Measurements from ENCODE around the gene CALML3.
"Not testable (repeated sequence)": the region's sequence is repeated elsewhere in the genome, so short reads cannot be mapped to it uniquely, and the experiment has no call there.

The CALML3 gene

GRCh38 chr10:5524641-5525560, at the start of gene CALML3:
Gene CALML3, plus strand, starts transcription at chr10:5524961. Its CDS starts 125 bp downstream, at chr10:5525086.
- no peak for FAIRE-seq

GRCh38 chr10:5475088-5475487, 49.7 kb upstream of the CALML3 start:
- not testable (repeated sequence) for FAIRE-seq

- not testable (repeated sequence) for FAIRE-seq
Observed at GRCh38 chr10:5475974-5476807, 48.6 kb upstream of the CALML3 start.

GRCh38 chr10:5476918-5477525, 47.7 kb upstream of the CALML3 start:
- FAIRE-seq: no peak

GRCh38 chr10:5477948-5478693, 46.6 kb upstream of the CALML3 start:
- no peak for FAIRE-seq

GRCh38 chr10:5478694-5479305, 46.0 kb upstream of the CALML3 start:
- no peak for FAIRE-seq

- no peak for FAIRE-seq
Observed at GRCh38 chr10:5479481-5480161, 45.1 kb upstream of the CALML3 start.

GRCh38 chr10:5480162-5480941, 44.4 kb upstream of the CALML3 start:
- no peak for FAIRE-seq

GRCh38 chr10:5481121-5481520, 43.6 kb upstream of the CALML3 start:
- no peak for FAIRE-seq

- no peak for FAIRE-seq
Observed at GRCh38 chr10:5482016-5482415, 42.7 kb upstream of the CALML3 start.

- FAIRE-seq: no peak
Observed at GRCh38 chr10:5484205-5484604, 40.6 kb upstream of the CALML3 start.

- no peak for FAIRE-seq
Observed at GRCh38 chr10:5485290-5485689, 39.5 kb upstream of the CALML3 start.

GRCh38 chr10:5485948-5486852, 38.6 kb upstream of the CALML3 start:
- FAIRE-seq: no peak

GRCh38 chr10:5486853-5487235, 37.9 kb upstream of the CALML3 start:
- no peak for FAIRE-seq

- FAIRE-seq: no peak
Observed at GRCh38 chr10:5488272-5489161, 36.2 kb upstream of the CALML3 start.

GRCh38 chr10:5490032-5490431, 34.7 kb upstream of the CALML3 start:
- FAIRE-seq: no peak

GRCh38 chr10:5490698-5491464, 33.9 kb upstream of the CALML3 start:
- no peak for FAIRE-seq

- no peak for FAIRE-seq
Observed at GRCh38 chr10:5491477-5491876, 33.3 kb upstream of the CALML3 start.

All from G401.6 (cell line).